ENCODE data around the gene PKP3.
A peak's percentile ranks its signal among the peaks of the same experiment; 100 is the strongest.
"Not testable (repeated sequence)": the region's sequence is repeated elsewhere in the genome, so short reads cannot be mapped to it uniquely, and the experiment has no call there.

PKP3 gene

DNA sequence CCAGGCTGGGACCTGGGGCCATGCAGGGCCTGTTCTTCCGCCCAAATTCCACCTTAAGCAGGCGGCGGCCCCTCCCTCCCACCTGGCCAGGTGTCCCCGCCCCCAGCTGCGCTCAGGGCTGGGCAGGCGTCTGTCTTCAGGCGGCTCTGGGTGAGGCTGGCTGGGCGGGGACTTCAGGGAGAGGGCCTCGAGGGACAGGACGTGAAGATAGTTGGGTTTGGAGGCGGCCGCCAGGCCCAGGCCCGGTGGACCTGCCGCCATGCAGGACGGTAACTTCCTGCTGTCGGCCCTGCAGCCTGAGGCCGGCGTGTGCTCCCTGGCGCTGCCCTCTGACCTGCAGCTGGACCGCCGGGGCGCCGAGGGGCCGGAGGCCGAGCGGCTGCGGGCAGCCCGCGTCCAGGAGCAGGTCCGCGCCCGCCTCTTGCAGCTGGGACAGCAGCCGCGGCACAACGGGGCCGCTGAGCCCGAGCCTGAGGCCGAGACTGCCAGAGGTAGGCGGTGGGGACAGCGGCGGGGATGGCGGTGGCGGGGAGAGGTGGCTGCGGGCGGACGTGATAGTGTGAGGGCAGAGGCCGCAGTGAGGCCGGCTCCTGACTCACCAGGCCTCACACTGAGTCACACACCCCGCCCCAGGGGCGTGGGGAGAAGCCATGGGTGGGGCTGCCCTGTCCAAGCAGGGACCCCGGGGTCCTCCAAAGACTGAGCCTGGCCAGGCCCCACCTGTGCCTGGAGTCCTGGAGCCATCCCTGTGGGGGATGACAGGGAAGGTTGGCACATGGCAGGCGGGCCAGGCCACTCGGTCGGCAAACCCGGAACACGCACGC lies at the start of gene PKP3:
Gene PKP3 (plus strand): TSS at position 176 of the 824 bp plus-strand sequence. CDS start 84 bp downstream, at position 260.
- no peak within 1 kb of the TSS for H3K27ac Mint-ChIP-seq
- no peaks in the 10 kb centered on the region for H3K9me3 Mint-ChIP-seq
- H3K4me1 Mint-ChIP-seq: peaks cover 0 to 11% of the 10 kb centered on the region in 2 donors
- H3K4me3 Mint-ChIP-seq: no peak within 1 kb of the TSS
- H3K36me3 Mint-ChIP-seq: no peaks in the 10 kb centered on the region
- DNase-seq (no peak), ATAC-seq (replicated peaks) (no peak)
- peaks cover 4 to 5% of the 10 kb centered on the region in 2 donors for H3K27me3 Mint-ChIP-seq

DNA sequence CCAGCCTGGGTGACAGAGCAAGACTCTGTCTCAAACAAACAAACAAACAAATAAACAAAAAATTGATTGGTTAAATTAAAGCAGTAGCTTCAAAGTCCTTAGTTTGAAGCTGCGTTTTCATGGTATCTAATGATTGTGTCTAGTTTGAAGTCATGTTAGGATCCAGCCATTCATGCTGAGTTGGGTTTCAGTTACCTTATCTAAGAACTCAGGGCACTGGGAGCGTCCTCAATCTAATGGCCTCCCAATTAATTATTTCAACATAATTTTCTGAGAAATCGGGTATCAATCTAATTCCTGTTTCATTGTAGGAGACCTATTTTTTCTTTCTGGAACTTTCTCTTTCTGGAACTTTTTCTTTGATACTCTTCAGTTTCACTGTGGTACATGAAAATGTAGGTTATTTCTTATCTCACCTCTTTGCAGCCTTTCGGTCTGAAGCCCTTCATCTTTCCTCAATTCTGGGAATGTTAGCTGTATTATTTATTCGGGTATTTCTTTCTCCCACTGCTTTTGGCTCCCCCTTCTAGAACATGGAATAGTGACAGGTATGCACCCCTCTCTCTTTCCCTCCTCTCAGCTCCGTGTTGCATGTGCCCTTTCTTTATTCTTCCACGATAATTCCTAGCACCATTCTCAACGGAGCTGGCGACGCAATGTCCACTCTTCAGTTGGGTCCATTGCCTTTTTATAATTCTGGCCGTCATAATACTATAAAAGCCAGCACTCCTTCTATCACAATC lies 49.0 kb upstream of the PKP3 start:
- H3K4me1 Mint-ChIP-seq: peaks cover 16 to 22% of the 10 kb centered on the region in 2 donors

DNA sequence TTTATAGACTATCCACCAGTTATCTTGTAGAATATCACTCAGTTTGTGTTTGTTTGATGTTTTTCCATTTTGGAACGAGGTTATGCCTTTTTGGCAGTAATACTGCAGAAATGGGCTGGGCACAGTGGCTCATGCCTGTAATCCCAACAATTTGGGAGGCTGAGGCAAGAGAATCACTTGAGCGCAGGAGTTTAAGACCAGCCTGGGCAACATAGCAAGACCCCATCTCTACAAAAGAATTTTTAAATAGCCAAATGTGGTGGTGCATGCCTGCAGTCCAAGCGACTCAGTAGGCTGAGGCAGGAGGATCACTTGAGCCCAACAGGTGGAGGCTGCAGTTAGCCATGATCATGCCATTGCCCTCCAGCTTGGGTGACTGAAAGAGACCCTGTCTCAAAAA lies 47.5 kb upstream of the PKP3 start:
- no peak overlapping the region for H3K27ac Mint-ChIP-seq
- no peaks in the 10 kb centered on the region for H3K27me3 Mint-ChIP-seq
- no peak for DNase-seq
- H3K4me1 Mint-ChIP-seq: peaks cover 16 to 26% of the 10 kb centered on the region in 2 donors
- ATAC-seq (replicated peaks): no peak
- peaks cover 1 to 2% of the 10 kb centered on the region in 2 donors for H3K9me3 Mint-ChIP-seq
- H3K36me3 Mint-ChIP-seq: peaks cover 0 to 2% of the 10 kb centered on the region in 2 donors
- no peak overlapping the region for H3K4me3 Mint-ChIP-seq

More for the DNA sequence above, 49.0 kb upstream of the PKP3 start:
- DNase-seq (no peak), ATAC-seq (replicated peaks) (no peak)
- H3K27ac Mint-ChIP-seq: no peak overlapping the region
- H3K36me3 Mint-ChIP-seq: peaks cover 2 to 4% of the 10 kb centered on the region in 2 donors
- H3K27me3 Mint-ChIP-seq: no peaks in the 10 kb centered on the region
- H3K9me3 Mint-ChIP-seq: peaks cover 4% of the 10 kb centered on the region in 2 donors
- no peak overlapping the region for H3K4me3 Mint-ChIP-seq

- H3K4me3 Mint-ChIP-seq; H3K36me3 Mint-ChIP-seq; H3K27me3 Mint-ChIP-seq; DNase-seq; ATAC-seq (replicated peaks); H3K27ac Mint-ChIP-seq; H3K9me3 Mint-ChIP-seq: not testable (repeated sequence)
- peaks cover 20 to 35% of the 10 kb centered on the region in 2 donors for H3K4me1 Mint-ChIP-seq
Observed at GRCh38 chr11:349270-349954, 44.6 kb upstream of the PKP3 start.

DNA sequence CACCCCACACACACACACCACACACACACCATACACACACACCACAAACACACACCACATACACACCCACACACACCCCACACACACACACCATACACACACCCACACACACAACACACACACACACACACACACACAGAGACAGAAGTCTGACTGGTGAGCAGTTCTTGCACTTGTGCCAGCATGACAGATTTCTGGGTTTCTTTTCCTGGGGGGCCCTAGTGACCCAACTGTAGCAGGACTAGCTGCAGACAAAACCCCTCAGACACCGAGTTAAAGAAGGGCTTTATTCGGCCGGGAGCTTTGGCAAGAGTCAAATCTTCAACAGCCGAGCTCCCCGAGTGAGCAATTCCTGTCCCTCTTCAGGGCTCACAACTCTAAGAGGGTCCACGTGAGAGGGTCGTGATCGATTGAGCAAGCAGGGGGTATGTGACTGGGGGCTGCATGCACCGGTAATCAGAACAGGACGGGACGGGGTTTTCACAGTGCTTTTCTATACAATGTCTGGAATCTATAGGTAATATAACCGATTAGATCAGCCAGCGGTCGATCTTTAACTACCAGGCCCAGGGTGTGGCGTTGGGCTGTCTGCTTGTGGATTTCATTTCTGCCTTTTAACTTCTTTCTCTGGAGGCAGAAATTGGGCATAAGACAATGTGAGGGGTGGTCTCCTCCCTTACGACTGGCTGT lies 43.8 kb upstream of the PKP3 start:
- not testable (repeated sequence) for ATAC-seq (replicated peaks); H3K9me3 Mint-ChIP-seq; H3K27me3 Mint-ChIP-seq; H3K36me3 Mint-ChIP-seq; DNase-seq
- peaks cover 22 to 41% of the 10 kb centered on the region in 2 donors for H3K4me1 Mint-ChIP-seq
- H3K27ac Mint-ChIP-seq: peak overlapping the region; percentile 75
- peak overlapping the region in 1 of 2 donors; percentile 30 for H3K4me3 Mint-ChIP-seq

GRCh38 chr11:350723-351255 lies 43.2 kb upstream of the PKP3 start:
- Mint-ChIP-seq H3K9me3 (peaks cover 0 to 2% of the 10 kb centered on the region in 2 donors), H3K27me3 (no peaks in the 10 kb centered on the region), H3K4me3 (peak overlapping the region in 1 of 2 donors; percentile 30), H3K4me1 (peaks cover 23 to 45% of the 10 kb centered on the region in 2 donors), H3K36me3 (no peaks in the 10 kb centered on the region), H3K27ac (peak overlapping the region; percentile 75)
- DNase-seq (no peak), ATAC-seq (replicated peaks) (peak; percentile 31 to 40)

GRCh38 chr11:351411-351810 lies 42.6 kb upstream of the PKP3 start:
- no peak for DNase-seq
- Mint-ChIP-seq H3K9me3 (peaks cover 0 to 2% of the 10 kb centered on the region in 2 donors), H3K27me3 (no peaks in the 10 kb centered on the region), H3K4me1 (peaks cover 23 to 45% of the 10 kb centered on the region in 2 donors), H3K36me3 (no peaks in the 10 kb centered on the region), H3K4me3 (no peak overlapping the region), H3K27ac (no peak overlapping the region)
- no peak for ATAC-seq (replicated peaks)

- H3K4me3 Mint-ChIP-seq: no peak overlapping the region
- peaks cover 0 to 2% of the 10 kb centered on the region in 2 donors for H3K9me3 Mint-ChIP-seq
- ATAC-seq (replicated peaks): no peak
- DNase-seq: no peak
- H3K27me3 Mint-ChIP-seq: no peaks in the 10 kb centered on the region
- H3K4me1 Mint-ChIP-seq: peaks cover 23 to 45% of the 10 kb centered on the region in 2 donors
- H3K36me3 Mint-ChIP-seq: no peaks in the 10 kb centered on the region
- H3K27ac Mint-ChIP-seq: peak overlapping the region; percentile 2
Observed at GRCh38 chr11:352456-353031, 41.5 kb upstream of the PKP3 start.

GRCh38 chr11:353179-353873 lies 40.7 kb upstream of the PKP3 start:
- DNase-seq (no peak), ATAC-seq (replicated peaks) (no peak)
- Mint-ChIP-seq H3K9me3 (peaks cover 0 to 2% of the 10 kb centered on the region in 2 donors), H3K36me3 (no peaks in the 10 kb centered on the region), H3K4me3 (no peak overlapping the region), H3K27ac (peak overlapping the region; percentile 48), H3K27me3 (no peaks in the 10 kb centered on the region), H3K4me1 (peaks cover 23 to 45% of the 10 kb centered on the region in 2 donors)

DNA sequence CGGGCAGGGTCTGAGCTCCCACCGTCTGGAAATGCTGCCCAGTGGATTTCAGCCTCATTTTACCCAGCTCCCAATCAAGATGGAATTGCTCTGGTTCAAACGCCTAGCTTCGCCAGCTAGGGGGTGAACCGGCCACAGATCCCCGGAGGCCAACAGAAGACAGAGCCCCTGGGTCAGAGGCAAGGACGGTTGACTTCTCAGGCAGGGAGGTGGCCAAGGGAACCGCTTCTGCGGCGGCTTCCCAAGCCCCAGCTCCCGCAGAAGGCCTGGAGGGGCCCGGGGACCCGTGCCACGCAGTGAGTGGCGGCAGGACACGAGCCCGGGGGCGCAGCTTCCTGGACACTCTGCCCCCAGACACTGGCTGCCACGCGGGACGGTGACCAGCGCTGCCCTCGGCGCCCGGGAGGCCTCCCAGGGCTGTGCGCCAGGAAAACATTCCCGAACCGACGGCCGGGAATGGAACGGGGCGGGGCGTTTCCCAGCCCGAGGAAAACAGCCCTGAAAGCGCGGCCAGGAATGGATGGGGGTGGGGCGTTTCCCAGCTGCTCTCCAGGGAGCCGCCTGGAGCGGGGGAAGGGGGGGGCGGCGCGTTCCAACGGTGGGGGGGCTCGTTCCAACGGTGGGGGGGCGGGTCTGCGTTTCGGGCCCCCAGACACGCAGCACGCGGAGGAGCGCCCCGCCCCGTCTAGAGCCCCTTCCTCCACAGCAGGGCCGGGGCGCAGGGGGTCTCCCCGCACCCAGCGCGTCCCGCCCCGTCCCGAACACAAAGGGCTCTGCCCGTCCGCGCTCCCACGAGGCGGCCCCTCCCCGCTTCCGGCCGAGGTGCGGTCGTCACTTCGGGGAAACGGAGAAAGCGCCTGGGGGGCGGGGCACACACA lies 38.2 kb upstream of the PKP3 start:
- Mint-ChIP-seq H3K36me3 (no peaks in the 10 kb centered on the region), H3K27me3 (peaks cover 0 to 12% of the 10 kb centered on the region in 2 donors), H3K27ac (peak overlapping the region; percentile 72), H3K4me1 (peaks cover 13 to 36% of the 10 kb centered on the region in 2 donors), H3K9me3 (peaks cover 0 to 2% of the 10 kb centered on the region in 2 donors), H3K4me3 (peak overlapping the region; percentile 37 to 40)
- DNase-seq: peak; percentile 48
- ATAC-seq (replicated peaks): peak; percentile 58 to 71

DNA sequence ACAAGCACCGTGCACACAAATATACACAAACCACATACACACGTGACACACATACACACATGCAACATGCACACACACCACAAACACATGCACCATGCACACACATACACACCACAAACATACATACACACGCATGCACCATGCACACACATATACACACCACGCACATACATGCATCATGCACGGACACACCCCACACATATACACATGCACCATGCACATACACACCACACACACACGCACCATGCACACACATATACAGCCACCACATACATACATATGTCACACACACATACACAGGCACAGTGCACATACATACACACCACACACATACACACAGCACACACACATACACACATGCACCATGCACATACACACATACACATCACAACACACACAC lies 37.4 kb upstream of the PKP3 start:
- DNase-seq (no peak), ATAC-seq (replicated peaks) (no peak)
- Mint-ChIP-seq H3K27ac (no peak overlapping the region), H3K27me3 (peaks cover 0 to 12% of the 10 kb centered on the region in 2 donors), H3K4me3 (no peak overlapping the region), H3K36me3 (peaks cover 0 to 3% of the 10 kb centered on the region in 2 donors), H3K9me3 (peaks cover 6 to 8% of the 10 kb centered on the region in 2 donors), H3K4me1 (peaks cover 11 to 28% of the 10 kb centered on the region in 2 donors)

DNA sequence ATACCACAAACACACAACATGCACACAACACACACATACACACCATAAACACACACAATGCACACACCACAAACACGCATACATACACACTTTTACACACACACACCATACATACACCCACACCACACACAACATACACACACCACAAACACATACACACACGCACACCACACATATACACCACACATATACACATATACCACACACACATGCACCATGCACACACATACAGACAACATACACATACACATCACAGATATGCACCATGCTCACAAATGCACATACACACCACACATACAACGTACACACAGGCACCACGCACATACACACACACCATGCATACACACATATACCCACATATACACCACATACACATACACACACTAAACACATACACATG lies 36.4 kb upstream of the PKP3 start:
- H3K36me3 Mint-ChIP-seq: peaks cover 0 to 3% of the 10 kb centered on the region in 2 donors
- peaks cover 11 to 27% of the 10 kb centered on the region in 2 donors for H3K4me1 Mint-ChIP-seq
- ATAC-seq (replicated peaks) (no peak), DNase-seq (no peak)
- no peak overlapping the region for H3K27ac Mint-ChIP-seq
- H3K9me3 Mint-ChIP-seq: peaks cover 7 to 8% of the 10 kb centered on the region in 2 donors
- H3K4me3 Mint-ChIP-seq: no peak overlapping the region
- H3K27me3 Mint-ChIP-seq: peaks cover 0 to 12% of the 10 kb centered on the region in 2 donors
